Mesendoderm (in vitro differentiated cells): Measurements from ENCODE around the gene OAF.

ENCODE experiments used
- DNase-seq: peaks from one replicate; pipeline ENCODE4 v3.0.0; 2013
- H2AK5ac ChIP-seq: 2 replicates; pipeline ENCODE4 v1.6.1; 2013; ENCODE audit warnings: low read length, inconsistent platforms
- H2BK120ac ChIP-seq: 2 replicates; pipeline ENCODE4 v1.6.1; 2013; ENCODE audit warnings: low read depth, mild to moderate bottlenecking, low read length, moderate library complexity, mixed read lengths
- H2BK15ac ChIP-seq: replicated peaks from 2 replicates; pipeline ENCODE4 v1.6.1; 2013; ENCODE audit warnings: low read depth, mild to moderate bottlenecking, moderate library complexity
- H2BK5ac ChIP-seq: 2 replicates; pipeline ENCODE4 v1.6.1; 2013; ENCODE audit warnings: low read length, inconsistent platforms
- H3K18ac ChIP-seq: 2 replicates; pipeline ENCODE4 v1.6.1; 2013; ENCODE audit warnings: mild to moderate bottlenecking, low read length, mixed read lengths
- H3K23ac ChIP-seq: one replicate; pipeline ENCODE4 v1.6.1; 2013; ENCODE audit warnings: low read length
- H3K27ac ChIP-seq: 2 replicates; pipeline ENCODE4 v1.5.1; 2013; ENCODE audit warnings: low read depth, mild to moderate bottlenecking, inconsistent platforms, low read length, moderate library complexity
- H3K27me3 ChIP-seq: 2 replicates; pipeline ENCODE4 v1.6.1; 2013; ENCODE audit warnings: low read length, control low read depth, mild to moderate bottlenecking, inconsistent platforms; ENCODE audit not compliant: insufficient read depth, poor library complexity
- H3K36me3 ChIP-seq: 2 replicates; pipeline ENCODE4 v1.6.1; 2013; ENCODE audit warnings: low read length, inconsistent platforms; ENCODE audit not compliant: control insufficient read depth, insufficient read depth
- H3K4ac ChIP-seq: one replicate; pipeline ENCODE4 v1.6.1; 2013; ENCODE audit warnings: low read depth, mild to moderate bottlenecking, low read length, moderate library complexity
- H3K4me1 ChIP-seq: 2 replicates; pipeline ENCODE4 v1.6.1; 2013; ENCODE audit warnings: low read depth, low read length, inconsistent platforms; ENCODE audit not compliant: control insufficient read depth
- H3K4me2 ChIP-seq: 2 replicates; pipeline ENCODE4 v1.6.1; 2013; ENCODE audit warnings: low read length
- H3K4me3 ChIP-seq: 2 replicates; pipeline ENCODE4 v1.5.1; 2013; ENCODE audit warnings: mild to moderate bottlenecking, low read length
- H3K56ac ChIP-seq: one replicate; pipeline ENCODE4 v1.6.1; 2013; ENCODE audit warnings: low read length
- H3K79me1 ChIP-seq: 2 replicates; pipeline ENCODE4 v1.6.1; 2013; ENCODE audit warnings: low read length, inconsistent platforms
- H3K79me2 ChIP-seq: 2 replicates; pipeline ENCODE4 v1.6.1; 2013; ENCODE audit warnings: mild to moderate bottlenecking, low read length; ENCODE audit not compliant: control insufficient read depth, insufficient read depth
- H3K9ac ChIP-seq: 2 replicates; pipeline ENCODE4 v1.6.1; 2013; ENCODE audit warnings: low read length, inconsistent platforms
- H4K5ac ChIP-seq: one replicate; pipeline ENCODE4 v1.6.1; 2013; ENCODE audit warnings: low read length
- H4K8ac ChIP-seq: one replicate; pipeline ENCODE4 v1.6.1; 2013; ENCODE audit warnings: low read depth, mild to moderate bottlenecking, control low read depth, low read length, moderate library complexity
- WGBS: extraction: QIAGEN DNeasy Blood & Tissue Kit; methylation state at CpG from one replicate; pipeline ENCODE4 v1.1.7; 2013; ENCODE audit warnings: low lambda C conversion rate, missing lambda C conversion rate; ENCODE audit not compliant: insufficient coverage; ENCODE audit errors: extremely low coverage; 5-methylcytosine and 5-hydroxymethylcytosine counted together

The OAF gene

DNA sequence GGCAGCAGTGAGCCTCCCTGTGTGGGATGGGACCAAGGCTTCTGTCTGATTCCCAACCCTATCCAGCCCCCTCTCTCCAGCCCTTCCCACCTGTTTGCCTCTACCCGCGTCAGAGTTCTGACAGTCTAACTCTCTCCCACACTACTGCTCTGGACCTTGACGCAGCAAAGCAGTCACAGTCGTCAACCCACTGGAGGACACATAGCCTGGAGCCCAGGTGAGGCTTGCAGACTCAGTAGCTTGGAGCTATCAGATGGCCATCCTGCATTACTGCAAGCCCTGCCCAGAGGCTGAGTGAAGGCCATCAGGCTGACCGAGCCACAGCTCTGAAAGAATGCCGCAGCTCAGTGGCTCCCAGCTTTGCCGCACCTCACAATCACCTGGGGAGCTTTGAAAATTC, 3.7 kb downstream of the OAF start:
- Histone ChIP-seq H3K56ac (no peak overlapping the region), H3K23ac (no peak overlapping the region), H3K27me3 (peaks cover 27% of the 10 kb centered on the region), H3K4me3 (no peak overlapping the region), H2BK15ac (no peak overlapping the region), H3K79me2 (no peaks in the 10 kb centered on the region), H2BK5ac (no peak overlapping the region), H3K4me1 (peaks cover 7% of the 10 kb centered on the region), H3K79me1 (no peaks in the 10 kb centered on the region), H3K4ac (no peak overlapping the region), H2BK120ac (no peak overlapping the region), H3K36me3 (no peaks in the 10 kb centered on the region), H2AK5ac (no peak overlapping the region), H3K18ac (no peak overlapping the region), H4K8ac (no peak overlapping the region), H3K4me2 (no peak overlapping the region), H3K9ac (no peak overlapping the region), H3K27ac (no peak overlapping the region), H4K5ac (no peak overlapping the region)
- no CpG with 5 or more reads among the region's 7 CpGs for WGBS
- DNase-seq = no peak

DNA sequence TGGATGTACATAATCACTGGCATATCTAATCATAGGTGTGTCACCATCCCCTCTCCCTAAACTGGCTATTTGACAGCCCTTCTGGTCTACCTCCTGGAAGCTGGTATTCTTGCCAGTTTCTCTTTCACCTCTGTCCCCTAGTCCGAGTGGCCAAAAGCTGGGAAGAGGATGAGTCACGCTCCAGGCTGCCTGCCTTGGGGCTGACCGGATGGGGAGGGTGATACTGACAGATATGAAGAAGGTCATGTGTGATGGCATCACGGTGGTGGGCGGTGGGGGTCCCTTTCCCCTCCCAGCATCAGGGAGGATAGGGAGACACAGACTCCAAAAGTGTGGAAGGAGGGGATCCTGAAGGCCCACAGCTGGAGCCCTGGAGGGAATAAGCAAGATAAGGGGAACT, 4.8 kb downstream of the OAF start:
- Histone ChIP-seq H3K56ac (no peak overlapping the region), H3K18ac (no peak overlapping the region), H4K8ac (no peak overlapping the region), H3K4me2 (no peak overlapping the region), H3K23ac (no peak overlapping the region), H2AK5ac (no peak overlapping the region), H3K79me1 (no peaks in the 10 kb centered on the region), H2BK120ac (no peak overlapping the region), H3K4me1 (peaks cover 4% of the 10 kb centered on the region), H4K5ac (no peak overlapping the region), H3K36me3 (no peaks in the 10 kb centered on the region), H3K4me3 (no peak overlapping the region), H2BK15ac (no peak overlapping the region), H3K79me2 (no peaks in the 10 kb centered on the region), H3K27ac (no peak overlapping the region), H3K4ac (no peak overlapping the region), H3K9ac (no peak overlapping the region), H2BK5ac (no peak overlapping the region), H3K27me3 (peaks cover 19% of the 10 kb centered on the region)
- no CpG with 5 or more reads among the region's 5 CpGs for WGBS
- DNase-seq = no peak

DNA sequence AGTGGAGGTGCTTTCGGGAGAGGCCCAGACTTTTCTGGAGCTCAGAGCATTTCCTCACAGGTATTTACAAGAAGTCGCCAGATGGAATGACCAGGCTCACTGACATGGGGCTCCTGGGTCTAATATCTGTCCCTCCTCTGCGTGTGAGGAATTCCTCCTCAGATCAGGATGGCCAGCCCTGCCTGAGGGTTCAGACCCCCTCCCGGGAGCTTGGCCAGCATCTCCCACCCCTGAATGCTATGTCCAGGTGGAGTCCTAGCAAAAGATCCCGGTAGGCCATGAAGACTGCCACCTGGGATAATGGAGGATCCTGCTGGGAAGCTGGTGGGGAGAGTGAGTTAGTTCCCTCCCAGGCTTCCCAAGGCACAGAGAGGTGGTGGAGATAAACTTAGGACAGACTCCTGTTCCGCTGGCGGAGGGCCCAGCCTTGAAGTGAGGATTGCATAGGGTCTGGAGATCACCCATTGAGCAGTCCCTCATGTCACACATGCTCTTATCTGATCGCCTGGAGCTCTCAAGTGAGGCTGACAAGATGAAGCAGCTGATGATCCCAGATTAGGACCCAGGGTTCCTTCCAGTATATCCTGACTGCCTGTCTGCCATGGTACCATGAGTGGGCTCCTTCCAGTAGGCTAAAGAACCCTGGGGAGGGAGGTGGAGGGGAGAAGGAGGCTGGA, 5.7 kb downstream of the OAF start:
- H3K27ac ChIP-seq = no peak overlapping the region
- no peak overlapping the region for H3K4me3 ChIP-seq
- no CpG with 5 or more reads among the region's 8 CpGs for WGBS
- peaks cover 17% of the 10 kb centered on the region for H3K27me3 ChIP-seq
- H3K23ac ChIP-seq = no peak overlapping the region
- H3K79me2 ChIP-seq = no peaks in the 10 kb centered on the region
- H4K8ac ChIP-seq = no peak overlapping the region
- H3K4ac ChIP-seq = no peak overlapping the region
- H2BK5ac ChIP-seq = no peak overlapping the region
- no peak overlapping the region for H3K9ac ChIP-seq
- DNase-seq = peak; percentile 89
- H2BK15ac ChIP-seq = no peak overlapping the region
- H3K56ac ChIP-seq = no peak overlapping the region
- no peaks in the 10 kb centered on the region for H3K36me3 ChIP-seq
- peaks cover 4% of the 10 kb centered on the region for H3K4me1 ChIP-seq
- no peak overlapping the region for H3K4me2 ChIP-seq
- no peak overlapping the region for H4K5ac ChIP-seq
- no peak overlapping the region for H2BK120ac ChIP-seq
- H2AK5ac ChIP-seq = no peak overlapping the region
- H3K18ac ChIP-seq = no peak overlapping the region
- no peaks in the 10 kb centered on the region for H3K79me1 ChIP-seq

DNA sequence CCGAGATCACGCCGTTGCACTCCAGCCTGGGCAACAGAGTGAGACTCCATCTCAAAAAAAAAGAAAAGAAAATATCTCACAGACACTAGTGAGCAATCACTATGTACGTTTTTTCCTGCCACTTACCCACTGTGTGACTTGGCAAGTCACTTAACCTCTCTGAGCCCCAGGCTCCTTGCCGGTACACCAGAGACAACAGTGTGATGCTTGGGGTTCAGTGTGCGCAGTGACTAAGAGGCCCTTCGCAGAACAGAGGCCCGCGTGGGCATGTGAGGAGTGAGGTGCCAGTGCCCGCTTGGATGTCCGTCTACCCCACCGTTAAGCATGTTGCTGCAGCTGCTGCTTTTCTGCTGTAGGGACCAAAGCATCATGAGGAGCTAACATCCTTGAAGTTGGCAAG, 6.7 kb downstream of the OAF start:
- no peaks in the 10 kb centered on the region for H3K79me1 ChIP-seq
- H3K23ac ChIP-seq = no peak overlapping the region
- no peak overlapping the region for H3K27ac ChIP-seq
- peaks cover 2% of the 10 kb centered on the region for H3K4me1 ChIP-seq
- no CpG with 5 or more reads among the region's 12 CpGs for WGBS
- H3K18ac ChIP-seq = no peak overlapping the region
- H2BK5ac ChIP-seq = no peak overlapping the region
- no peak overlapping the region for H2BK15ac ChIP-seq
- H3K4me2 ChIP-seq = no peak overlapping the region
- no peaks in the 10 kb centered on the region for H3K79me2 ChIP-seq
- no peak overlapping the region for H4K5ac ChIP-seq
- H2BK120ac ChIP-seq = no peak overlapping the region
- DNase-seq = no peak
- H3K4me3 ChIP-seq = no peak overlapping the region
- H3K56ac ChIP-seq = no peak overlapping the region
- no peak overlapping the region for H2AK5ac ChIP-seq
- H3K27me3 ChIP-seq = peaks cover 10% of the 10 kb centered on the region
- no peak overlapping the region for H4K8ac ChIP-seq
- H3K4ac ChIP-seq = no peak overlapping the region
- H3K36me3 ChIP-seq = no peaks in the 10 kb centered on the region
- no peak overlapping the region for H3K9ac ChIP-seq

DNA sequence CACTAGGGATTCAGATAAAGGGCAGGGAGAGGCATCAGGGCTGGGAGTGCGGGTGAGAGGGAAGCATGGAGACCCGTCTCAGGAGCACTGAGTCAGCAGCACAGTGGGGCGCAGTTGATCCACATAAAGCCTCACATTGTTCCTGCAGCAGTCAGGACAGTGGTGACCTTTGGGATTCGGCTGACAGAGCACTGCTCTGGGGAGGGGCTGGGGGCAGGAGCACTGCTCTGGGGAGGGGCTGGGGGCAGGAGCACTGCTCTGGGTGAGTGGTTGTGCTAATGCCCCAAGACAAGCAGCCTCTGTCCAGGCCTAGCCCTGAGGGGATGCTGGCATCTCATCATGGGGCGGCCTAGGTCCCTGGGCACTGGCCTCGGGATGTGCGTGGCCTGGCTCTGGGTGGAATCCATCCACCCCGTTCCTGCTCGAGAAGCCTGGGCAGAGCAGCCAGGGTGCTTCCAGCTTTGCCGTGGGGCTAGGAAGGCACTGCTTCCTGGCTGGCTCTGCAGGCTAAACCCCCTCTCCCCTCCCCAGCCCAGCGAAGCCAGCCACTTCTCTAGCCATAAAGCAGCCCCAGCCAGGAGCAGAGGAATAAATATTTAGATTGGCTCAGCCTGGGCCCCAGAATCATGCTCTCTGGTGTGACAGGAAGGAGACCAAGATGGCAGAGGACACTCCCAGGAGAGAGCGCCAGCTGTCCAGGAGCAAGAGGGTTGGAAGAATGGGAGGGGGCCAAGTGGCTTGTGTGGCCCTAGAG, 7.3 kb downstream of the OAF start:
- no peak overlapping the region for H3K27ac ChIP-seq

More for the DNA sequence above, 7.3 kb downstream of the OAF start:
- no peak overlapping the region for H3K4ac ChIP-seq
- no peak overlapping the region for H3K9ac ChIP-seq
- no peaks in the 10 kb centered on the region for H3K79me2 ChIP-seq
- no peak overlapping the region for H4K5ac ChIP-seq
- H3K4me2 ChIP-seq = no peak overlapping the region
- H2AK5ac ChIP-seq = no peak overlapping the region
- no peak overlapping the region for H2BK15ac ChIP-seq
- H3K79me1 ChIP-seq = no peaks in the 10 kb centered on the region
- WGBS = no CpG with 5 or more reads among the region's 12 CpGs
- no peaks in the 10 kb centered on the region for H3K36me3 ChIP-seq
- H3K4me3 ChIP-seq = no peak overlapping the region
- H4K8ac ChIP-seq = no peak overlapping the region
- H3K23ac ChIP-seq = no peak overlapping the region
- no peak overlapping the region for H2BK5ac ChIP-seq
- DNase-seq = no peak
- H3K27me3 ChIP-seq = peaks cover 10% of the 10 kb centered on the region
- no peak overlapping the region for H2BK120ac ChIP-seq
- peaks cover 2% of the 10 kb centered on the region for H3K4me1 ChIP-seq
- no peak overlapping the region for H3K56ac ChIP-seq
- no peak overlapping the region for H3K18ac ChIP-seq
